Stimulated activated CD4-positive, alpha-beta T cell treated with anti-CD3 and anti-CD28 coated beads, Interleukin-2, amount 100 ng/mL, for 48 hours (primary cell): Measurements from ENCODE around the gene CACNA2D1.

Experiments
- DNase-seq, 2 donors: peaks; one replicate each; pipeline ENCODE4 v3.0.0-alpha.2; 2020

Gene CACNA2D1

GRCh38 chr7:82211333-82211732, 232.2 kb downstream of the CACNA2D1 start:
- no peak for DNase-seq

- no peak for DNase-seq
Measured at GRCh38 chr7:82210416-82211184, 233.0 kb downstream of the CACNA2D1 start.

GRCh38 chr7:82209179-82209747, 234.3 kb downstream of the CACNA2D1 start:
- no peak for DNase-seq

- DNase-seq: no peak
Measured at GRCh38 chr7:82204694-82205093, 238.9 kb downstream of the CACNA2D1 start.

- no peak for DNase-seq
Measured at GRCh38 chr7:82202965-82203364, 240.6 kb downstream of the CACNA2D1 start.

GRCh38 chr7:82202107-82202506, 241.5 kb downstream of the CACNA2D1 start:
- DNase-seq: no peak

- DNase-seq: no peak
Measured at GRCh38 chr7:82200601-82201000, 243.0 kb downstream of the CACNA2D1 start.

- DNase-seq: no peak
Measured at GRCh38 chr7:82194016-82194643, 249.4 kb downstream of the CACNA2D1 start.

GRCh38 chr7:82188636-82189035, 254.9 kb downstream of the CACNA2D1 start:
- no peak for DNase-seq

- DNase-seq: no peak
Measured at GRCh38 chr7:82185443-82185842, 258.1 kb downstream of the CACNA2D1 start.

GRCh38 chr7:82183634-82184033, 259.9 kb downstream of the CACNA2D1 start:
- no peak for DNase-seq

- DNase-seq: no peak
Measured at GRCh38 chr7:82179311-82179710, 264.3 kb downstream of the CACNA2D1 start.

GRCh38 chr7:82175319-82175718, 268.3 kb downstream of the CACNA2D1 start:
- no peak for DNase-seq

GRCh38 chr7:82173400-82174021, 270.1 kb downstream of the CACNA2D1 start:
- no peak for DNase-seq

- no peak for DNase-seq
Measured at GRCh38 chr7:82172881-82173280, 270.7 kb downstream of the CACNA2D1 start.

- DNase-seq: no peak
Measured at GRCh38 chr7:82172017-82172416, 271.6 kb downstream of the CACNA2D1 start.

- DNase-seq: no peak
Measured at GRCh38 chr7:82167558-82168314, 275.8 kb downstream of the CACNA2D1 start.

GRCh38 chr7:82166260-82167015, 277.1 kb downstream of the CACNA2D1 start:
- DNase-seq: no peak

- DNase-seq: no peak
Measured at GRCh38 chr7:82164813-82165212, 278.8 kb downstream of the CACNA2D1 start.

- no peak for DNase-seq
Measured at GRCh38 chr7:82164410-82164809, 279.2 kb downstream of the CACNA2D1 start.

- DNase-seq: no peak
Measured at GRCh38 chr7:82163586-82163985, 280.0 kb downstream of the CACNA2D1 start.

GRCh38 chr7:82162289-82162688, 281.3 kb downstream of the CACNA2D1 start:
- no peak for DNase-seq
